ENCODE data around the gene PCSK5. TPM values are rescaled to one million over a fixed set of nuclear protein-coding genes. Genes with fewer than 3 reads are reported as not detected.

The PCSK5 gene
- polyA plus RNA-seq, 1 experiment, result 0.74 TPM

DNA sequence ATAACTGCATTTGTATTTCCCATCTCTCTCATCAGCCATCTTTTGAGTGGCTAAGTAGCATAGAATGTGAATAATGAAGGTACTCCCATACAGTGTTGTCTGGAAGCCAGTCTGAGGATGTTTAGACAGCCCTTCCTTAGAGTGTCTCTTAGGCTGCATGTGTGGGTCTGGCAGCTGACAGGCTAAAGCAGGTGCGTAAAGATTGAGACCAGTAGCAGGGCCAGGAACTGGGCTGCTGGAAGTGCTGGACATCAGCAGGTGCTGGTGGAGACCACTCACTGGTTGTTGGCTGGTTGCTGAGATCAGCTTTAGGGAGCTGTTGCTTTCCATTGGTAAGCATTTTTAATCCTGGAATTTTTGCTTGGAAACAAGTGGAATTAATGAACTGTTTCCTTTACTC lies 197.5 kb downstream of the PCSK5 start:
- H3K27me3 ChIP-seq (ENCODE audit: control insufficient read depth, insufficient read depth, low read length), result no peaks in the 10 kb centered on the region
- DNase-seq (ENCODE audit: low read depth), result no peak
- H3K36me3 ChIP-seq (ENCODE audit: control insufficient read depth, insufficient read depth, low read length), result no peaks in the 10 kb centered on the region
- TF ChIP-seq CTCF (IDR thresholded peaks at IDR 0.05; ENCODE audit: insufficient read depth, low read depth, low read length), result no peak
- no peak overlapping the region for H3K4me3 ChIP-seq (ENCODE audit: low read depth, low read length)
- ChIA-PET POLR2A (no interaction called here), CTCF (interaction anchor here (1.1 to 3.4 kb wide), 3 partner anchors 11 to 214 kb away, joined by 3 to 11 read pairs (median 3); no protein-coding TSS in a partner anchor)

GRCh38 chr9:76090330-76090729 lies 199.9 kb downstream of the PCSK5 start:
- CTCF ChIA-PET, result no interaction called here
- no peak overlapping the region for H3K4me3 ChIP-seq (ENCODE audit: low read depth, low read length)
- H3K36me3 ChIP-seq (ENCODE audit: control insufficient read depth, insufficient read depth, low read length), result no peaks in the 10 kb centered on the region
- POLR2A ChIA-PET, result no interaction called here
- TF ChIP-seq CTCF (IDR thresholded peaks at IDR 0.05; ENCODE audit: insufficient read depth, low read depth, low read length), result no peak
- H3K27me3 ChIP-seq (ENCODE audit: control insufficient read depth, insufficient read depth, low read length), result no peaks in the 10 kb centered on the region
- no peak for DNase-seq (ENCODE audit: low read depth)

- Histone ChIP-seq H3K36me3 (ENCODE audit: control insufficient read depth, insufficient read depth, low read length) (no peaks in the 10 kb centered on the region), H3K27me3 (ENCODE audit: control insufficient read depth, insufficient read depth, low read length) (no peaks in the 10 kb centered on the region), H3K4me3 (ENCODE audit: low read depth, low read length) (no peak overlapping the region)
- ChIA-PET CTCF (no interaction called here), POLR2A (no interaction called here)
- no peak for DNase-seq (ENCODE audit: low read depth)
- no peak for TF ChIP-seq CTCF (IDR thresholded peaks at IDR 0.05; ENCODE audit: insufficient read depth, low read depth, low read length)
These were observed 200.4 kb downstream of the PCSK5 start for GRCh38 chr9:76090909-76091308.

GRCh38 chr9:76092572-76092971 lies 202.1 kb downstream of the PCSK5 start:
- Histone ChIP-seq H3K4me3 (ENCODE audit: low read depth, low read length) (no peak overlapping the region), H3K36me3 (ENCODE audit: control insufficient read depth, insufficient read depth, low read length) (no peaks in the 10 kb centered on the region), H3K27me3 (ENCODE audit: control insufficient read depth, insufficient read depth, low read length) (no peaks in the 10 kb centered on the region)
- ChIA-PET CTCF (no interaction called here), POLR2A (no interaction called here)
- no peak for DNase-seq (ENCODE audit: low read depth)
- no peak for TF ChIP-seq CTCF (IDR thresholded peaks at IDR 0.05; ENCODE audit: insufficient read depth, low read depth, low read length)

GRCh38 chr9:76095585-76095984 lies 205.1 kb downstream of the PCSK5 start:
- TF ChIP-seq CTCF (IDR thresholded peaks at IDR 0.05; ENCODE audit: insufficient read depth, low read depth, low read length), result no peak
- H3K36me3 ChIP-seq (ENCODE audit: control insufficient read depth, insufficient read depth, low read length), result no peaks in the 10 kb centered on the region
- H3K4me3 ChIP-seq (ENCODE audit: low read depth, low read length), result no peak overlapping the region
- CTCF ChIA-PET, result no interaction called here
- POLR2A ChIA-PET, result no interaction called here
- no peaks in the 10 kb centered on the region for H3K27me3 ChIP-seq (ENCODE audit: control insufficient read depth, insufficient read depth, low read length)
- DNase-seq (ENCODE audit: low read depth), result no peak
